ENCODE results near the gene LRMDA.

Gene LRMDA

GRCh38 chr10:75984067-75984466 is 552.6 kb downstream of the LRMDA start:
- in situ Hi-C loops (cut with MboI; ENCODE audit: low pct_unique_long_range_greater_than_20kb, low sequenced_read_pairs): no loop called here
- DNase-seq: no peak

- in situ Hi-C loops (cut with MboI; ENCODE audit: low pct_unique_long_range_greater_than_20kb, low sequenced_read_pairs): no loop called here
- no peak for DNase-seq
These were observed 556.2 kb downstream of the LRMDA start for GRCh38 chr10:75987616-75988015.

DNA sequence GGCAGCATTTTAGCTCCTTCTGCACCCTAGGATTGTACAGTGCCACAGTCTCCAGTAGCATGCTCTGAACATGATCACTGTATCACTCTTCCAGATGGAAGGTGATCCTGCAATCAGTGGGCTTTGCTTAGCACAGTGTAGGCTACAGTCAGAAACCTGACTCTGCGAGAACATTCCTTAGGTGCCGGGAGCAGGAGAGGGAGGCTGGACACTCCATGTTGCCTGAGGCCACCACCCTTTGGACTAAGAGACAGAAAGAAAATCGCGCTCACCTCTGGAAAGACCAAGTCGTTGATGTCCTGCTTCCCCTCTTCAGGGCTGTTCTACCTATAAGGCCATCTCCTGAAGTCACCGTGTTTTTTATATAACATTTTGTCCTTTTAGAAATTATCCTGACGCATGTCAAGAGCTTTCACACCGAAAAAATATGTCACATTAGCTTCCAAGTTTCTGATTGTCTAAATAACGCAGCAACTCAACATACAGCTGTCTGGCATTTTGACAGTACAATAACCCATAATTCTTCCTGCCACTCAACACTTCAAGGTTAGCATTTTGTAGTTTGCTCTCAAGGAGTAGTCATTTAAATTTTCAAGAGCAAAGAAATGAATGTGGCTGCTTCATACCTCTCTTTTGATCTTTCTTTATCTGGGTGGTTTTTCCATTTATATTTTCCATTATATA is 563.1 kb downstream of the LRMDA start:
- DNase-seq: no peak
- in situ Hi-C loops (cut with MboI; ENCODE audit: low pct_unique_long_range_greater_than_20kb, low sequenced_read_pairs): no loop called here

DNA sequence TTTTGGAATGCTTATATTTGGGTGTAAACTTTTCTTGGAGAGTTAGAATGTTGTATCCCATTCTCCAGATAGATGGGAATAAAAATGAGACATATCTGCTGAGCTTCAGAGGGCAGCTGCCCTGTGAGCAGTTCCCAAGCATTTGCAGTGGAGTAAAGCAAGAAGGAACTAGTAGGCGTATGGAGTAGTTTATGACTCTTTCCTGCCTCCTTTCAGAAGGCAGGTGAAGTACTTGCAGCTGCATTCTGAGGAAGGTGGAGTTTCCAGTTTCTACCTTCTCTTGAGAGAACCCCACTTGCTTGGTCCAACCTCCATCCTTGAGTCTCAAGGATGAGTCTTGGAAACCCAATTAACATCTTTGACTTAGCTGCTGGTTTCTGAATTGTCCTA is 563.6 kb downstream of the LRMDA start:
- DNase-seq: no peak
- in situ Hi-C loops (cut with MboI; ENCODE audit: low pct_unique_long_range_greater_than_20kb, low sequenced_read_pairs): no loop called here

GRCh38 chr10:75995720-75996119 is 564.3 kb downstream of the LRMDA start:
- no peak for DNase-seq
- in situ Hi-C loops (cut with MboI; ENCODE audit: low pct_unique_long_range_greater_than_20kb, low sequenced_read_pairs): no loop called here

GRCh38 chr10:75999001-75999400 is 567.6 kb downstream of the LRMDA start:
- in situ Hi-C loops (cut with MboI; ENCODE audit: low pct_unique_long_range_greater_than_20kb, low sequenced_read_pairs): no loop called here
- DNase-seq: no peak

DNA sequence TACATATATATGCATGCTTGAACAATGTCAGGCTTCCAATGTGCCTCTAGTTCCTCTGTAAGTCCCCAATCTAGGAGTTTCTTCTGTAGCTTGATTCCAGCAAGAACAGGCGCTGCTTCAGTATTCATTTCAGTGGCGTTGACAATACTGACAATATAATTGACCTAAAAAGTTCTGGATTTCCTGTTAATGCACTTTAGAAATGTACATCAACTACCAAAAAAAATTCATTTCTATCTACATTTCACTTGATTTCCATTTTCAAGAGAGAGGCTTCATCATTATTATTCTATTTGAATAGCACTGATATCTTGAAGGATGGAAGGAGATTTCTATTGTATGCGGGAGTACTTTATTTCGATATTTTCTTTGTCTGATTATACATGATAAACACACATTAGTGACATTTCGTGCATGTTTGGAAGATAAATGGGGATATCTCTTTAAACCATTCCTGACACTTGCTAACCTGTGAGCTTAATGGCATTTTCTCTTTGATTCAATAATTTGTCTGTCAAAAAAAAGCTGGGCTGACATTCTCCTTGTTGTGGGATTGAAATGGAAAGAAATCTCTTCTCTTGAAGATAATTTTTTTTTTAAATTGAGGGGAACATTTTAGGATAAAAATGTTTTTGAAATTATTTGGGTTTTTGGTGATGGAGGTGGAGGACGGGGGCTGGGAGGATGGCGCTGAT is 568.2 kb downstream of the LRMDA start:
- in situ Hi-C loops (cut with MboI; ENCODE audit: low pct_unique_long_range_greater_than_20kb, low sequenced_read_pairs): no loop called here
- no peak for DNase-seq

DNA sequence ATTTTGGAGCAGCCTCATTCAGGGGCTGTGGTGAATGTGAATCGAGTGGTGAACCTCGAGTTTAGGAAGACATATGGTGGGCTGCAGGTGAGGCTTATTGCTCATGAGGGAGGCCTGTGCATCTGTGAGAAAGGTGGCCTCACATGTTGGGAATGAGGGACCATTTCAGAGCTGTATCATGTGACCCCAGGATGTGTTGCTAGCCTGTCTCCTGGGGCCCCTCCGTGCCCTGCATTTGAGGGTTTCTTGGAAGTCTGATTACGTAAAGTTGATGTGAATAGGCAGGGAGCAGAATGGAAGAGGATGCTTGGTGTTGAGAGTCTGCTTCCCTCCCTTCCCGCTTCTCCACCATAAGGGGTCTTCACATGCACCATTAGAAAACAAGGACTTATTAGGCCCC is 569.1 kb downstream of the LRMDA start:
- no peak for DNase-seq
- in situ Hi-C loops (cut with MboI; ENCODE audit: low pct_unique_long_range_greater_than_20kb, low sequenced_read_pairs): no loop called here

- in situ Hi-C loops (cut with MboI; ENCODE audit: low pct_unique_long_range_greater_than_20kb, low sequenced_read_pairs): no loop called here
- DNase-seq: no peak
These were observed 569.6 kb downstream of the LRMDA start for GRCh38 chr10:76001019-76001418.

DNA sequence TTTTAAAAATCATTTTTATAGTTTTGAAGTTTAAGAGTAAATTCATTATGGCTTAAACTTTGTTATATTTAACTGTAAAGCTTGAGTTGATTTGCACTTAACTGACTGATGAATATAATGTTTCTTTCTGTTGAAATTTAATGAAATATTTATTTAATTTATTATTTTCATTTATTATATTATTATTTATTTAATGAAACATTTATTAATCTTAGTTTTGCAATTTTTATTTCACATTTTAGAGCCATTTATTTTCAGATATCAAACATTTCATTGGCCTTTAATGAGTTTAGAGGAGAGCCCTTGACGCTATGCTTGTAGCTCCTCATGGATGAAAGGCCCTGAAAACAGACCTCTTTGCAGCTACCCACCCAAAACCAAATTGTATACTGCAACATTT is 570.0 kb downstream of the LRMDA start:
- in situ Hi-C loops (cut with MboI; ENCODE audit: low pct_unique_long_range_greater_than_20kb, low sequenced_read_pairs): no loop called here
- DNase-seq: no peak

DNA sequence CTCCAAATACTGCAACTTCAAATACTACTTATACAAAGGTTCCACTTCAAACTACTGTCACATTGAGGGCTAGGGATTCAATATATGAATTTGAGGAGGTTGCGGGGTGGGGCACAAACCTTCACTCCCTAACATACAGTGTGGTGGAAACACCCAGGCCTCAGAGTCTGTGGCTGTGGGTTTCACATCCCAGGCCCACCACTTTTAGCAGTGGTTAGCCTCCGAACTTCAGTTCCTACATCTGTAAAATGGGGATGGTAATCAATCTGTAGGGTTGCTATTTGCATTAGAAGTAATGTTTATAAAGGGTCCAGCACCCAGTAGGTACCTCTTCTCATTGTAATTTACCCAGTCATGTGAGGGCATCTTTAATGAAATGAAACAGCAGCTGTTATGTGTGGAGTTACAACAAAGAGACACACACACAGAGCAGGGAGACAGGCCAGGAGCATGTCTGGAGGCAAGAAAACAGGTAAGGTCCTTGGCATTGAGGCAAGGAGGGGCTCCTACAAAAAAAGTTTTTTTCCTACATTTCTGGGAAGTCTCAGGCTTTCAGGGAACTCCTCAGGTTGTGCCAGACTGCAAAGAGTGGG is 570.9 kb downstream of the LRMDA start:
- no peak for DNase-seq
- in situ Hi-C loops (cut with MboI; ENCODE audit: low pct_unique_long_range_greater_than_20kb, low sequenced_read_pairs): no loop called here

DNA sequence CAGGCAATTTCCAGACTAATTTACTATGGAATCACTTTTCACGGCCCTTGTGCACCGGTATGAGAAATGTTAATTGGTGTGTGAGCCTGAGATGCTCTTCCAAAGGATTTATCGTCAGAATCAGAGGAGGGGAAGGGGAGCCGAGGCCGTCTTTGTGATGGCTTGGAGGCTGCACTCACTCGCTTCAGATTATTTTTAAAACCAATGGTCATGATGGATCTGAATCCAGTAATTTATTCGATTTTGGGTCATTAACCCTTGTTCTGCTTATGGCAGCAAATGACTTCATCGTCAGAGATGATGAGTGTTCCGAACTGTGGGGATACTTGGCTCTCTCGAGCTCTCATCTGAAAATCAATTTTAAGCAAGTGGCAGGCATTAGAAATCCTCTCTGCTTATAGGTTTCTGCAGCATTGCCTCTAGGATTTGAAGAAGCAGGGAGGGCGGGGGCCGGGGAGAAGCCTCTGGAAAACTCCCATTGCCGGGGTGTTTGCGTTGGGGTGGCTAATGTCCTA is 576.3 kb downstream of the LRMDA start:
- no peak for DNase-seq

DNA sequence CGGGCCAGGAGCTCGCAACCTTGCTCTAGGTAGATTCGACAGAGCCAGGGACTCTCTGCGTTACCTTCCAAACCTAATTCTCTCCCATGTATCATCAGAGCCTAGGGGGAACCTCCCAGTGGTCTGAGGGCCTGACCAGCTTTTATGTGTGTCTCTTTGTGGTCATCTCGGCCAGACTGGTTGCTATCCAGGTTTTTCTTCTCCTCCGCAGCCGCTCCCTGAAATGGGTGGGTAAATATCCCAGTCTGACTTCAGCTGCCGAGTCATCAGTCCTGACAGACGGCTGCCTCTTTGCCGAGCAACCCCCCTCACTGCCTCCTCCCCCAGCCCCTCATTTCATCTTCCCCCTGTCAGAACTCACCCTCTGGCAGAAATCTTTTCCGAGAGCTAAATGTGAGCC is 578.1 kb downstream of the LRMDA start:
- in situ Hi-C loops (cut with MboI; ENCODE audit: low pct_unique_long_range_greater_than_20kb, low sequenced_read_pairs): no loop called here
- DNase-seq: no peak

More for the DNA sequence above, 576.3 kb downstream of the LRMDA start:
- in situ Hi-C loops (cut with MboI; ENCODE audit: low pct_unique_long_range_greater_than_20kb, low sequenced_read_pairs): no loop called here

- no peak for DNase-seq
- in situ Hi-C loops (cut with MboI; ENCODE audit: low pct_unique_long_range_greater_than_20kb, low sequenced_read_pairs): no loop called here
These were observed 579.3 kb downstream of the LRMDA start for GRCh38 chr10:76010703-76011102.

GRCh38 chr10:76012716-76013327 is 581.4 kb downstream of the LRMDA start:
- DNase-seq: no peak
- in situ Hi-C loops (cut with MboI; ENCODE audit: low pct_unique_long_range_greater_than_20kb, low sequenced_read_pairs): no loop called here

- DNase-seq: no peak
- in situ Hi-C loops (cut with MboI; ENCODE audit: low pct_unique_long_range_greater_than_20kb, low sequenced_read_pairs): no loop called here
These were observed 583.8 kb downstream of the LRMDA start for GRCh38 chr10:76015245-76015644.

DNA sequence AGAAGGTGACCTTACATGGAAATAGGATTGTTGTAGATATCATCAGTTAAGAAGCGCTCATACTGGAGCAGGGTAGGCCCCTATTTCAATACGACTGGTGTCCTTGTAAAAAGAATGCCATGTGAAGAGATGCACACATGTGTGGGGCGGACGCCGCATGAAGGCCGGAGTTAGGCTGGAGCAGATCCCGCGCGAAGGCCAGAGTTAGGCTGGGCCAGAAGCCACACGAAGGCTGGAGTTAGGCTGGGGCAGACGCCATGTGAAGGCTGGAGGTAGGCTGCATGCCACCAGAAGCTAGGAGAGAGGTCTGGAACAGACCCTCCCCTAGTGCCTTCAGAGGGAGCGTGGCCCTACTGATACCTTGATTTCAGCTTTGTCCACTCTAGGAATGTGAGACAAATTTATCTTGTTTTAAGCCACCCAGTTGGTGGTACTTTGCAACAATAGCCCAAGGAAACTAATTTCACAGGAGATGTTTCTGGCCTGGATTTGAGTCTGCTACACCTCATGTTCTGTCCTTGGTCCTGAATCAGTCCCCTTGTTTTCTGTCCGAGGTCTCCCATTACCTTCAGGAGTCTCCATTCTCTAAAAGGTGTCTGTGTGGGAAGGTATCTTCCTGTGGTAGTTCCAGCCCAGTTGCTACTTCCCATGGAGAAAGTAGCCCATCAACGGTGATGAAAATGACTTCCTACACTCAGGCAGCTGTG is 585.8 kb downstream of the LRMDA start:
- no peak for DNase-seq

DNA sequence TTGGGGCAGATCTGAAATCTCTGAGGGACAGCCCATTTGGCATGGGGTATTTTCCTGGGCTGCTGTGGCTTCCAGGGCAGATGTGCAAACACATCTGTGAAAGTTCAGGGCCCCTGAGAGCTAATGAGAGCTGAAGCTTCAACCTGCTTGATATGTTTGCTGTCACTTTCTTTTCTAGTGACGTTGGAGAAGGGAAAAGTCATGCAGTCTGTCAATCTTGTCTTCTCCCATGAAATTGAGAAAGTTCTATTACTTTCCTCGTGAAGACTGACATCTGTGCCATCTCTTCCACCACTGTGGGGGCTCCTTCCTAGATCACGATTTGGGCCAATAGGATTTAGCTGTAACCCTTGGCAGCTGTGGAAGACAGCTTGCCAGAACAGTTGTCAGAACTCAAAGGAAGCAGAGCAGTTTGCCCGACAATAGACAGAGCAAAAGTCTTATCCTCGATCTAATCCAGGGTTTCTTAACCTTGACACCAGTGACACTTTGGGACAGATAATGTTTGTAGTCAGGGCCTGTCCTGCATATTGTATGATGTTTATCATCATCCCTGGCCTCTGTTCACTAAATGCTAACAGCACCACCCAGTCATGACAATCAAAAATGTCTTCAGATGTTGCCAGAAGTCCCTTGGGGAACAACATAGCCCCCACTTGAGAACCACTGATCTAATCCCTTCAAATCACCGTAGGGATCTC is 586.5 kb downstream of the LRMDA start:
- in situ Hi-C loops (cut with MboI; ENCODE audit: low pct_unique_long_range_greater_than_20kb, low sequenced_read_pairs): no loop called here
- DNase-seq: no peak

More for the DNA sequence above, 585.8 kb downstream of the LRMDA start:
- in situ Hi-C loops (cut with MboI; ENCODE audit: low pct_unique_long_range_greater_than_20kb, low sequenced_read_pairs): no loop called here

GRCh38 chr10:76020630-76021029 is 589.2 kb downstream of the LRMDA start:
- no peak for DNase-seq
- in situ Hi-C loops (cut with MboI; ENCODE audit: low pct_unique_long_range_greater_than_20kb, low sequenced_read_pairs): no loop called here
